ENCODE data around the gene SDCBP2.
A peak's percentile ranks its signal among the peaks of the same experiment; 100 is the strongest.

The SDCBP2 gene

DNA sequence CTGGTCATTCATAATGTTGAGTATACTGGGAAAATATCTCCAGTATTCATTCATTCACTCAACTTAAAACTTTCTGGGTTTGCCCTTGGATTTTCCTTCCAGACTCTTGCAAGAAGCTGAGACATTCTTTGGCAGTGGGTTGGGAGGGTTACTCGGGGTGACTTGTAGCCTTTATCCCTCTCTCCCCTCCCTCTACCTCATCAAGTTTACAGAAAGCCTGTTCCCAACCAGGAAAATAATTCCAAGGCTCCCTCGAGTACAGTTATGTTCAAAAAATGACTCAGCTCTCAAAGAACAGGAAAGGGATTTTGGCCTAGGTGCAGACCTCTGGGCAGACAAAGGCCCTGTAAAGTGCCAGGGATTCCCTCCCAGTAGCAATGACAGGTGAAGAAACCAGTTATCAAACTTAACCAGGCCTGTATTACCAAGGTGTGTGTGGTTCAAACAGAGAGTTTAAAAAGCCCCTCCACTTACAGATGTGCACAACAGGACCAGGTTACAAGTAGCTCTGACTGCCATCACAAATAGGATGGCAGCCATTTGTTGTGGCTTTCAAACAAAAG lies 41.7 kb upstream of the SDCBP2 start:
- H3K4me3 ChIP-seq (ENCODE audit: control insufficient read depth, low read depth, low read length) = no peak overlapping the region
- peak; percentile 86 for DNase-seq (ENCODE audit: low read depth)
- TF ChIP-seq, protein P1, sequence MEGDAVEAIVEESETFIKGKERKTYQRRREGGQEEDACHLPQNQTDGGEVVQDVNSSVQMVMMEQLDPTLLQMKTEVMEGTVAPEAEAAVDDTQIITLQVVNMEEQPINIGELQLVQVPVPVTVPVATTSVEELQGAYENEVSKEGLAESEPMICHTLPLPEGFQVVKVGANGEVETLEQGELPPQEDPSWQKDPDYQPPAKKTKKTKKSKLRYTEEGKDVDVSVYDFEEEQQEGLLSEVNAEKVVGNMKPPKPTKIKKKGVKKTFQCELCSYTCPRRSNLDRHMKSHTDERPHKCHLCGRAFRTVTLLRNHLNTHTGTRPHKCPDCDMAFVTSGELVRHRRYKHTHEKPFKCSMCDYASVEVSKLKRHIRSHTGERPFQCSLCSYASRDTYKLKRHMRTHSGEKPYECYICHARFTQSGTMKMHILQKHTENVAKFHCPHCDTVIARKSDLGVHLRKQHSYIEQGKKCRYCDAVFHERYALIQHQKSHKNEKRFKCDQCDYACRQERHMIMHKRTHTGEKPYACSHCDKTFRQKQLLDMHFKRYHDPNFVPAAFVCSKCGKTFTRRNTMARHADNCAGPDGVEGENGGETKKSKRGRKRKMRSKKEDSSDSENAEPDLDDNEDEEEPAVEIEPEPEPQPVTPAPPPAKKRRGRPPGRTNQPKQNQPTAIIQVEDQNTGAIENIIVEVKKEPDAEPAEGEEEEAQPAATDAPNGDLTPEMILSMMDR (conservative IDR thresholded peaks at IDR 0.05; ENCODE audit: control insufficient read depth, insufficient read depth, low read depth, low read length) = no peak

DNA sequence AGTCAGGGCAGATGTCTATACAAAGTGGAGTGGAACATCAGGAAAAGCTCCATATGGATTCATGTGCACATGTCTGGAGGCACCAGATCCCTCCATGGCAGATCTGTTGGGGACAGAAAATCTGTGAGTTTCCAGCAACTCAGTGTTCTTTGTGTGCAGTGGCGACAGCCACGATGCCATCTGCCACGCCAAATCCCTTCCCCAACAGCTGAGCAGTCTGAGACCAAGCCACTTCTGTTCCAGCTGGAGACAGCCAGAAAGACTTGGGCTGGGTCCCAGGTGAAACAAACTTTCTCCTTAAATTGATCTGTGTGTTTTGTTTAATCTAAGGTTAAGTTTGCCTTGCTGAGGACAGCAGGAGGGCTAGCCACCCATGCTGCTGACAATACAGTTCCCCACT lies 41.0 kb upstream of the SDCBP2 start:
- TF ChIP-seq, protein P1 (conservative IDR thresholded peaks at IDR 0.05; ENCODE audit: control insufficient read depth, insufficient read depth, low read depth, low read length) = no peak
- no peak for DNase-seq (ENCODE audit: low read depth)
- H3K4me3 ChIP-seq (ENCODE audit: control insufficient read depth, low read depth, low read length) = no peak overlapping the region

DNA sequence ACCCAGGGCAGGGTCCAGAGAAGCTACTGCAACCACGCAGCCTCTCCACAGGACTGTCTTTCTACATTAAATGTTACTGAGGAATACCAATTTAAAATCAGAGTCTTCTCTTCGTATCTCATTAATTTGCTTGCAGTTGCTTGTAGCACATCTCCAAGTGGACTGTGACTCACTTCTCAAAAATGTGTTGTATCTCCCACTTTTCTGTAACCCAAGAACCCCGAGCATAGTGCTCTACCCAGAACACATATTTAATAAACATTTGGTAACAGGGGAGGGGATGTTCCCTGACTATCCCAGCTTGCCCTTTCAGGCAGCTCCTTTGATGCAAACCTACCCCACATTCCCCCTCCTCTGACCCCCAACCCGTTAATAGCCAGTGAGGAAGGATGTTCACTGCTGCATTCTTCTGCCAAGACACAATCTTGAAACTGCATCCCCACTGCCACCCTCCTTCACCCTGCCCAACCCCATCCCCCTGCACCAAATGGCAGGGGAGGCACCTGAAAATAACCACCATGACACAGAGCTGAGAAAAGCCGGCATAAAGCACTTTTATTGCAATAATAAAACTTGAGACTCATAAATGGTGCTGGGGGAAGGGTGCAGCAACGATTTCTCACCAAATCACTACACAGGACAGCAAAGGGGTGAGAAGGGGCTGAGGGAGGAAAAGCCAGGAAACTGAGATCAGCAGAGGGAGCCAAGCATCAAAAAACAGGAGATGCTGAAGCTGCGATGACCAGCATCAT lies 39.7 kb upstream of the SDCBP2 start:
- no peak overlapping the region for H3K4me3 ChIP-seq (ENCODE audit: control insufficient read depth, low read depth, low read length)
- TF ChIP-seq, protein P1 (conservative IDR thresholded peaks at IDR 0.05; ENCODE audit: control insufficient read depth, insufficient read depth, low read depth, low read length) = no peak
- peak; percentile 52 for DNase-seq (ENCODE audit: low read depth)

DNA sequence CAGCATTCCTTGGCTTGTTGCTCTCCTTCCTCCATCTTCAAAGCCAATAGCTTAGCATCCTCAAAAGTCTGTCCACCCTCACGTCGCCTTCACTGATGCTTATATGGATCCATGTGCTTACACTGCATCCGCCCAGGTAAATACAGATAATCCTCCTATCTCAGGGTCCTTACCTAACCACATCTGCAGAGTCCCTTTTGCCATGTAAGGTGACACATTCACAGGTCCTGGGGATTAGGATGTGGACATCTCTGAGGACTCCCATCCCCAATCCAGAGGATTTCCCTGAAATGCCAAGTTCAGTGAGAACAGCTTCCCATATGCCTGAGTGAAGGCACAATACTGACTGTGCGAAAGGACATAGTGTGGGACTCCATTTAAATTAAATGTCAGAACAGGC lies 38.5 kb upstream of the SDCBP2 start:
- no peak overlapping the region for H3K4me3 ChIP-seq (ENCODE audit: control insufficient read depth, low read depth, low read length)
- no peak for DNase-seq (ENCODE audit: low read depth)
- TF ChIP-seq, protein P1 (conservative IDR thresholded peaks at IDR 0.05; ENCODE audit: control insufficient read depth, insufficient read depth, low read depth, low read length) = no peak

DNA sequence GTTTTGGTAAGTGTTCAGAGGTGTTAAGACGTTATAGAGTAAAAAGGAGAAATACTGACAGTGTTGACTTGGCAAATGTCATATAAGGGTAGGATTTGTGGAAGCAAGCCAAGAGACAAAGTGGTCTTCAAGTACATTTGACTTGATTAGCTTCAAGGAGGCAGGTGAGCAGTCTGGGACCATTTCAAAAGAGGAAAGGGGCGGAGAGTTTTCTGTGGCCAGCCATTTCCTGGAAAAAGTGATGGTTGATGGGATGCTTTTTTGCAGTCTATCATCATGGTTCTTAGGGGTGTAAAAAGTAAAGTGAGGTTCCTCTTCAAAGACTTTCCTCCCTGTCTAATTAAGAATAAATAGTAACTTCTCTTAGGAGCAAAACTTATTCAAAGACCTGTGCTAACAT lies 35.2 kb upstream of the SDCBP2 start:
- TF ChIP-seq, protein P1 (conservative IDR thresholded peaks at IDR 0.05; ENCODE audit: control insufficient read depth, insufficient read depth, low read depth, low read length) = no peak
- H3K4me3 ChIP-seq (ENCODE audit: control insufficient read depth, low read depth, low read length) = no peak overlapping the region
- no peak for DNase-seq (ENCODE audit: low read depth)

DNA sequence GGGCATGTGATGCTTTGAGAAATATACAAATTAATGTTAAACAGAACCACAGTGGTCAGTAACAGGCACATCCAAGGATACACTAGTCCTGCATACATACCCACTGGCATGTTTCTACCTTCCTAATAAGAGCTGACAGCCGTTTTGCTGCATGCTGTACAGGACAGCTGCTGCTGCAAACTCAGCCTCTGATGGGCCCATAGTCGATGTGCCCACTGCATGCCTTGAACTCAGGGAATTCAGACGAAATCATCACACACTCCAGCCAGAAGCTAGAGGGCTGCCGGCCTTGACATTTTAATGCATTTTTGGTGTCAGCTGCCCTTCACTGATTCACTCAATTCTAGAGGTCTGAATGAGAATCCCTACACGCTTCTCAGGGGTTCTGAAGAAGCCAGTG lies 34.6 kb upstream of the SDCBP2 start:
- TF ChIP-seq, protein P1 (conservative IDR thresholded peaks at IDR 0.05; ENCODE audit: control insufficient read depth, insufficient read depth, low read depth, low read length) = no peak
- no peak for DNase-seq (ENCODE audit: low read depth)
- H3K4me3 ChIP-seq (ENCODE audit: control insufficient read depth, low read depth, low read length) = no peak overlapping the region

Measured in fibroblast of mammary gland (primary cell).